GM19023 (cell line): Measurements from ENCODE around the gene MICAL3.
"Not testable (repeated sequence)": the region's sequence is repeated elsewhere in the genome, so short reads cannot be mapped to it uniquely, and the experiment has no call there.

ENCODE experiments used
- ATAC-seq: cut with Tn5 transposase; IDR thresholded peaks from one replicate; pipeline ENCODE4 v1.9.1; 2021; ENCODE audit warnings: mild to moderate bottlenecking, moderate library complexity; ENCODE audit not compliant: unreplicated experiment

MICAL3 gene

GRCh38 chr22:17939011-17939410 is 85.3 kb downstream of the MICAL3 start:
- ATAC-seq: no peak

- no peak for ATAC-seq
These were observed 85.9 kb downstream of the MICAL3 start for GRCh38 chr22:17938484-17938924.

GRCh38 chr22:17932457-17932856 is 91.9 kb downstream of the MICAL3 start:
- not testable (repeated sequence) for ATAC-seq

GRCh38 chr22:17931400-17931825 is 92.9 kb downstream of the MICAL3 start:
- no peak for ATAC-seq

GRCh38 chr22:17930455-17931313 is 93.7 kb downstream of the MICAL3 start:
- ATAC-seq: no peak

GRCh38 chr22:17929909-17930308 is 94.5 kb downstream of the MICAL3 start:
- no peak for ATAC-seq

- no peak for ATAC-seq
These were observed 96.0 kb downstream of the MICAL3 start for GRCh38 chr22:17928391-17928790.

GRCh38 chr22:17927062-17927461 is 97.3 kb downstream of the MICAL3 start:
- no peak for ATAC-seq

GRCh38 chr22:17926516-17926915 is 97.8 kb downstream of the MICAL3 start:
- ATAC-seq: no peak

- ATAC-seq: no peak
These were observed 98.9 kb downstream of the MICAL3 start for GRCh38 chr22:17925431-17925841.

GRCh38 chr22:17924735-17925364 is 99.5 kb downstream of the MICAL3 start:
- ATAC-seq: no peak

- ATAC-seq: no peak
These were observed 100.3 kb downstream of the MICAL3 start for GRCh38 chr22:17924076-17924475.

GRCh38 chr22:17922925-17923903 is 101.1 kb downstream of the MICAL3 start:
- no peak for ATAC-seq

GRCh38 chr22:17921871-17922821 is 102.2 kb downstream of the MICAL3 start:
- no peak for ATAC-seq

- no peak for ATAC-seq
These were observed 103.2 kb downstream of the MICAL3 start for GRCh38 chr22:17920992-17921650.

- no peak for ATAC-seq
These were observed 104.2 kb downstream of the MICAL3 start for GRCh38 chr22:17920145-17920605.

- ATAC-seq: no peak
These were observed 104.9 kb downstream of the MICAL3 start for GRCh38 chr22:17919276-17920144.

- ATAC-seq: no peak
These were observed 105.5 kb downstream of the MICAL3 start for GRCh38 chr22:17918840-17919239.
